MM.1S (cell line): Measurements from ENCODE around the gene GDAP2.

ENCODE experiments used
- DNase-seq: peaks from one replicate; pipeline ENCODE4 v3.0.0-alpha.2; 2015
- H2AFZ ChIP-seq: fragments of 300-600 bp; sonication (generic); 2 replicates; pipeline ENCODE4 v1.6.0; 2016; ENCODE audit warnings: antibody characterized with exemption, low read length
- H3F3A ChIP-seq: fragments of 300-600 bp; sonication (generic); 2 replicates; pipeline ENCODE4 v1.6.1; 2016; ENCODE audit warnings: mild to moderate bottlenecking, antibody characterized with exemption, low read length, moderate library complexity, mixed read lengths; ENCODE audit not compliant: insufficient read depth
- H3K27ac ChIP-seq: fragments of 300-600 bp; sonication (generic); 2 replicates; pipeline ENCODE4 v1.5.1; 2016; ENCODE audit warnings: mild to moderate bottlenecking, low read length
- H3K27me3 ChIP-seq: fragments of 300-600 bp; sonication (generic); replicated peaks from 2 replicates; pipeline ENCODE4 v1.6.0; 2016; ENCODE audit warnings: low read length; ENCODE audit not compliant: insufficient read depth
- H3K36me3 ChIP-seq: fragments of 300-600 bp; sonication (generic); replicated peaks from 2 replicates; pipeline ENCODE4 v1.6.1; 2016; ENCODE audit warnings: mild to moderate bottlenecking, low read length, mixed read lengths; ENCODE audit not compliant: insufficient read depth
- H3K4me1 ChIP-seq: fragments of 300-600 bp; sonication (generic); 2 replicates; pipeline ENCODE4 v1.6.1; 2016; ENCODE audit warnings: low read length, mixed read lengths
- H3K4me2 ChIP-seq: fragments of 300-600 bp; sonication (generic); 2 replicates; pipeline ENCODE4 v1.6.0; 2016; ENCODE audit warnings: low read depth, low read length
- H3K4me3 ChIP-seq: fragments of 300-600 bp; sonication (generic); 2 replicates; pipeline ENCODE4 v1.5.1; 2016; ENCODE audit warnings: low read length, mixed read lengths
- H3K79me2 ChIP-seq: fragments of 300-600 bp; sonication (generic); 2 replicates; pipeline ENCODE4 v1.6.1; 2016; ENCODE audit warnings: mixed run types, low read length, mixed read lengths
- H3K9ac ChIP-seq: fragments of 300-600 bp; sonication (generic); 2 replicates; pipeline ENCODE4 v1.6.1; 2016; ENCODE audit warnings: low read length, mixed read lengths
- H3K9me2 ChIP-seq: fragments of 300-600 bp; sonication (generic); replicated peaks from 2 replicates; pipeline ENCODE4 v1.6.1; 2016; ENCODE audit warnings: mild to moderate bottlenecking, low read length, mixed read lengths; ENCODE audit not compliant: insufficient read depth
- H3K9me3 ChIP-seq: fragments of 300-600 bp; sonication (generic); replicated peaks from 2 replicates; pipeline ENCODE4 v1.6.1; 2016; ENCODE audit warnings: mild to moderate bottlenecking, low read length, mixed read lengths; ENCODE audit not compliant: insufficient read depth
- H4K20me1 ChIP-seq: fragments of 300-600 bp; sonication (generic); 2 replicates; pipeline ENCODE4 v1.6.1; 2016; ENCODE audit warnings: mild to moderate bottlenecking, low read length, moderate library complexity, mixed read lengths; ENCODE audit not compliant: insufficient read depth
- EZH2 ChIP-seq: fragments of 300-600 bp; sonication (generic); optimal IDR thresholded peaks from 2 replicates; pipeline ENCODE3; 2017; ENCODE audit warnings: low read depth, mild to moderate bottlenecking, antibody characterized with exemption, low read length, mixed read lengths
- EZH2phosphoT487 ChIP-seq: fragments of 300-600 bp; sonication (generic); IDR thresholded peaks from 2 replicates; pipeline ENCODE4 v1.6.1; 2018; ENCODE audit warnings: antibody characterized with exemption, low read length
- TF ChIP-seq, protein P1 (sequence below): fragments of 300-600 bp; sonication (generic); IDR thresholded peaks from 2 replicates; pipeline ENCODE4 v1.5.1; 2016; ENCODE audit warnings: antibody characterized with exemption, low read length, mixed read lengths

The GDAP2 gene

DNA sequence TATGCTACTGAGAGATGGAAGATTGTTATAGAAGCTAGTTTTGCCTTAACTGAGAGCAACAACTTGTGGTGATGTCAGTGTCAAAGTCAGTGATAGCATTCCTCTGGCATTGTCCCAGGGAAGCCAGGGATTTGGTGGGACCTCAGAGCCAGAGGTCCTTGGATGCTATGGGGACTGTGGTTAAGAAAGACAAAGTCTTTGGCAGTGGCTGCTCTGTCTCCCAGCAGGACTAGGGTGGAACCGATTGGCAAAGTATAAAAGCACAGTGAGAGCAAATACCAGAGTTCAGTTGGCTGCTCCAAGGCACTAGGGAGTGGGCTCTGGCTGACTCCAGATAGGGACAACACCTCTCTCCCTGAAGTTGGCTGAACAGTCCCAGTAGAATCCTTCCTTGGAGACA lies 104.8 kb downstream of the GDAP2 start:
- Histone ChIP-seq H2AFZ (no peak overlapping the region), H3K79me2 (no peaks in the 10 kb centered on the region), H3F3A (no peaks in the 10 kb centered on the region), H3K4me1 (no peaks in the 10 kb centered on the region), H3K4me3 (no peak overlapping the region), H4K20me1 (no peaks in the 10 kb centered on the region), H3K9me3 (no peaks in the 10 kb centered on the region), H3K27me3 (no peaks in the 10 kb centered on the region), H3K36me3 (no peaks in the 10 kb centered on the region), H3K27ac (no peak overlapping the region), H3K9me2 (no peaks in the 10 kb centered on the region), H3K9ac (no peak overlapping the region), H3K4me2 (no peak overlapping the region)
- no peak for DNase-seq
- TF ChIP-seq EZH2 (no peak), EZH2phosphoT487 (no peak)
- TF ChIP-seq, protein P1, sequence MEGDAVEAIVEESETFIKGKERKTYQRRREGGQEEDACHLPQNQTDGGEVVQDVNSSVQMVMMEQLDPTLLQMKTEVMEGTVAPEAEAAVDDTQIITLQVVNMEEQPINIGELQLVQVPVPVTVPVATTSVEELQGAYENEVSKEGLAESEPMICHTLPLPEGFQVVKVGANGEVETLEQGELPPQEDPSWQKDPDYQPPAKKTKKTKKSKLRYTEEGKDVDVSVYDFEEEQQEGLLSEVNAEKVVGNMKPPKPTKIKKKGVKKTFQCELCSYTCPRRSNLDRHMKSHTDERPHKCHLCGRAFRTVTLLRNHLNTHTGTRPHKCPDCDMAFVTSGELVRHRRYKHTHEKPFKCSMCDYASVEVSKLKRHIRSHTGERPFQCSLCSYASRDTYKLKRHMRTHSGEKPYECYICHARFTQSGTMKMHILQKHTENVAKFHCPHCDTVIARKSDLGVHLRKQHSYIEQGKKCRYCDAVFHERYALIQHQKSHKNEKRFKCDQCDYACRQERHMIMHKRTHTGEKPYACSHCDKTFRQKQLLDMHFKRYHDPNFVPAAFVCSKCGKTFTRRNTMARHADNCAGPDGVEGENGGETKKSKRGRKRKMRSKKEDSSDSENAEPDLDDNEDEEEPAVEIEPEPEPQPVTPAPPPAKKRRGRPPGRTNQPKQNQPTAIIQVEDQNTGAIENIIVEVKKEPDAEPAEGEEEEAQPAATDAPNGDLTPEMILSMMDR, result no peak

DNA sequence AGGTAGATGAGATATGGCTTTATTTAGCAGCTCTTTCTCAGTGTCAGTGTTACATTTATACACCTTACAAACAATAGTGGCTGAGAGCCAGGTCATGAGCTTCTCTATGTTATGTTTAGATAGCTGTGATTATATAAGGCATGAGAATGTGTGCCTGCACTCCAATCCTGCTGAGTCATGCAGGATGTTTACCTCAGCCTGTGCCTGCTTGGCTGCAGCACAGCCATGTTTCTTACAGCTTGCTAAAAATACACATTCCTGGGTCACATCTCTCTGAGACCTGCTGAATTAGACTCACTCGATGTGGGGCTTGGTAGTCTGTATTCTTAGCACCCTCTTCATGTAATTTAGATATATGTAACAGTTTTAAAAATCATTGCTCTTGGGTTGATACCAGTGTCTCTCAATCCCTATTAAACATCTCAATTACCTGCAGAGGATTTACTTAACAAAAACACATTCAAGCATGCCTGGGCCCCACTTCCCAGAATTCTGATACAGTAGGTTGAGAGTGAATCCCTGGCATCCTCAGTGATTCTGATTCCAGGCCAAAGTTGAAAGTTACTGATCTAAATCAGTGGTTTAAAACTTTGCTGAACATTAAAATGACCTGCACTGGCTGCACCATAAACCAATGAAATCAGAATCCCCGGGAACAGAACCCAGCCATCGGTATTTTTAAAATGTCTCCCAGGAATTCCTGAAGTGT lies 107.5 kb downstream of the GDAP2 start:
- no peak overlapping the region for H3K9ac ChIP-seq
- no peak overlapping the region for H3K4me3 ChIP-seq
- no peaks in the 10 kb centered on the region for H4K20me1 ChIP-seq
- no peaks in the 10 kb centered on the region for H3K79me2 ChIP-seq
- no peaks in the 10 kb centered on the region for H3K9me2 ChIP-seq
- H3K36me3 ChIP-seq, result no peaks in the 10 kb centered on the region
- H3K27me3 ChIP-seq, result no peaks in the 10 kb centered on the region
- no peaks in the 10 kb centered on the region for H3K4me1 ChIP-seq
- TF ChIP-seq EZH2phosphoT487, result no peak
- no peak for TF ChIP-seq EZH2
- TF ChIP-seq, protein P1, result no peak
- no peak overlapping the region for H3K4me2 ChIP-seq
- no peaks in the 10 kb centered on the region for H3F3A ChIP-seq
- no peaks in the 10 kb centered on the region for H3K9me3 ChIP-seq
- no peak overlapping the region for H3K27ac ChIP-seq
- peak; percentile 8 for DNase-seq
- H2AFZ ChIP-seq, result no peak overlapping the region

DNA sequence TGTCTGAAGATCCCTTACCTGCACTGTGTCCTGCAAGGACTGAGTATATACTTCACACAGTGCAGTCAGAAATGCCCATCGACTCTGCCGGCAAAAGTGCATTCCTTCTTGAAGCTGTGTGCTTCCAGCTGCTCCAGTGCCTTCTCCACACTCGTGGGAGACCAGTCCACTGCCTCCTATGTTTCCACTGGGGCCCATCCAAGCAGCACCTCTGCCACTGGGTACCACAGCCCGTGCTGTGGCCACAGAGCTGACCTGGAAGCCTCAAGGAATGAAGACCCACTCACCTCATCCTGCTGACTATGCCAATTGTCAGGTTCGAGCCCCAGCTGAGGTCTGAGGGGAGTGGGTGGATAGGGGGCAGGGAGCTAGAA lies 108.1 kb downstream of the GDAP2 start:
- no peak for DNase-seq
- TF ChIP-seq EZH2 (no peak), EZH2phosphoT487 (no peak)
- TF ChIP-seq, protein P1, result no peak
- Histone ChIP-seq H3K9me3 (no peaks in the 10 kb centered on the region), H3K4me2 (no peak overlapping the region), H3K27me3 (no peaks in the 10 kb centered on the region), H3K4me1 (no peaks in the 10 kb centered on the region), H3K9me2 (no peaks in the 10 kb centered on the region), H4K20me1 (no peaks in the 10 kb centered on the region), H2AFZ (no peak overlapping the region), H3K79me2 (no peaks in the 10 kb centered on the region), H3F3A (no peaks in the 10 kb centered on the region), H3K9ac (no peak overlapping the region), H3K36me3 (no peaks in the 10 kb centered on the region), H3K4me3 (no peak overlapping the region), H3K27ac (no peak overlapping the region)
